DOHH2 (cell line): ENCODE measurements around the gene ARHGEF12.

ENCODE experiments used
- H3F3A ChIP-seq: fragments of 200-600 bp; sonication (generic), shearing (Covaris generic); 2 replicates; pipeline ENCODE4 v1.6.0; 2016; ENCODE audit warnings: antibody characterized with exemption, mild to moderate bottlenecking; ENCODE audit not compliant: control insufficient read depth, insufficient read depth
- H3K27ac ChIP-seq: fragments of 200-600 bp; sonication (generic); 2 replicates; pipeline ENCODE4 v1.5.1; 2014; ENCODE audit warnings: low read depth, mild to moderate bottlenecking, low read length, moderate library complexity
- H3K27me3 ChIP-seq: fragments of 200-600 bp; sonication (generic); 2 replicates; pipeline ENCODE4 v1.6.1; 2014; ENCODE audit warnings: mild to moderate bottlenecking, low read length, mixed read lengths; ENCODE audit not compliant: control insufficient read depth
- H3K36me3 ChIP-seq: fragments of 200-600 bp; sonication (generic); 2 replicates; pipeline ENCODE4 v1.6.1; 2014; ENCODE audit warnings: mild to moderate bottlenecking, low read length, moderate library complexity, mixed read lengths; ENCODE audit not compliant: control insufficient read depth
- H3K4me1 ChIP-seq: fragments of 200-600 bp; sonication (generic); 2 replicates; pipeline ENCODE4 v1.6.1; 2014; ENCODE audit warnings: mild to moderate bottlenecking, low read length, mixed read lengths; ENCODE audit not compliant: control insufficient read depth
- H3K4me2 ChIP-seq: fragments of 200-600 bp; sonication (generic); 2 replicates; pipeline ENCODE4 v1.6.0; 2014; ENCODE audit warnings: mild to moderate bottlenecking, low read length, moderate library complexity
- H3K4me3 ChIP-seq: fragments of 200-600 bp; sonication (generic); 2 replicates; pipeline ENCODE4 v1.5.1; 2014; ENCODE audit warnings: mild to moderate bottlenecking, low read length, mixed read lengths
- H3K79me2 ChIP-seq: fragments of 200-600 bp; sonication (generic); 2 replicates; pipeline ENCODE4 v1.6.1; 2014; ENCODE audit warnings: mild to moderate bottlenecking, low read length, mixed read lengths; ENCODE audit not compliant: control insufficient read depth
- H3K9me2 ChIP-seq: fragments of 200-600 bp; sonication (generic); replicated peaks from 2 replicates; pipeline ENCODE4 v1.6.1; 2014; ENCODE audit warnings: mild to moderate bottlenecking, low read length, mixed read lengths; ENCODE audit not compliant: control insufficient read depth
- H3K9me3 ChIP-seq: fragments of 200-600 bp; sonication (generic); 2 replicates; pipeline ENCODE4 v1.6.1; 2014; ENCODE audit warnings: antibody characterized with exemption, low read length, mixed read lengths; ENCODE audit not compliant: control insufficient read depth, insufficient read depth
- H4K20me1 ChIP-seq: fragments of 200-600 bp; sonication (generic); 2 replicates; pipeline ENCODE4 v1.6.0; 2014; ENCODE audit warnings: low read depth, mild to moderate bottlenecking, antibody characterized with exemption, low read length, moderate library complexity; ENCODE audit not compliant: control insufficient read depth, insufficient read depth
- CTCF ChIP-seq: fragments of 200-600 bp; sonication (generic); IDR thresholded peaks from one replicate; pipeline ENCODE4 v1.5.1; 2014; ENCODE audit warnings: antibody characterized with exemption, mild to moderate bottlenecking, low read depth, low read length; ENCODE audit not compliant: poor library complexity, severe bottlenecking
- EZH2phosphoT487 ChIP-seq: fragments of 200-600 bp; sonication (generic); IDR thresholded peaks from 2 replicates; pipeline ENCODE4 v1.6.1; 2017; ENCODE audit warnings: borderline replicate concordance, mild to moderate bottlenecking, antibody characterized with exemption, low read length, moderate library complexity, mixed read lengths

The ARHGEF12 gene

DNA sequence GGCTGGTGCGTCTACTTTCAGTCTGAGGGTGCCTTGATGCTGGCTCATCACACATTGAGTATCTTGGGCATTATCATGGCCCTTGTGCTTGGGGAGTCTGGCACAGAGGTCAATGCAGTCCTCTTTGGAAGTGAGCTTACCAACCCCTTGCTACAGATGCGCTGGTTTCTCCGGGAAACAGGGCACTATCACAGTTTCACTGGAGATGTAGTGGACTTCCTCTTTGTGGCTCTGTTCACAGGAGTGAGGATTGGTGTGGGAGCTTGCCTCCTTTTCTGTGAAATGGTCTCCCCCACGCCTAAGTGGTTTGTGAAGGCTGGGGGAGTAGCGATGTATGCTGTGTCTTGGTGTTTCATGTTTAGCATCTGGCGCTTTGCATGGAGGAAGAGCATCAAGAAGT is 6.2 kb upstream of the ARHGEF12 start:
- Histone ChIP-seq H3K27ac (no peak overlapping the region), H3K4me1 (peaks cover 24% of the 10 kb centered on the region)
- no peak for TF ChIP-seq EZH2phosphoT487
- no peak for TF ChIP-seq CTCF

DNA sequence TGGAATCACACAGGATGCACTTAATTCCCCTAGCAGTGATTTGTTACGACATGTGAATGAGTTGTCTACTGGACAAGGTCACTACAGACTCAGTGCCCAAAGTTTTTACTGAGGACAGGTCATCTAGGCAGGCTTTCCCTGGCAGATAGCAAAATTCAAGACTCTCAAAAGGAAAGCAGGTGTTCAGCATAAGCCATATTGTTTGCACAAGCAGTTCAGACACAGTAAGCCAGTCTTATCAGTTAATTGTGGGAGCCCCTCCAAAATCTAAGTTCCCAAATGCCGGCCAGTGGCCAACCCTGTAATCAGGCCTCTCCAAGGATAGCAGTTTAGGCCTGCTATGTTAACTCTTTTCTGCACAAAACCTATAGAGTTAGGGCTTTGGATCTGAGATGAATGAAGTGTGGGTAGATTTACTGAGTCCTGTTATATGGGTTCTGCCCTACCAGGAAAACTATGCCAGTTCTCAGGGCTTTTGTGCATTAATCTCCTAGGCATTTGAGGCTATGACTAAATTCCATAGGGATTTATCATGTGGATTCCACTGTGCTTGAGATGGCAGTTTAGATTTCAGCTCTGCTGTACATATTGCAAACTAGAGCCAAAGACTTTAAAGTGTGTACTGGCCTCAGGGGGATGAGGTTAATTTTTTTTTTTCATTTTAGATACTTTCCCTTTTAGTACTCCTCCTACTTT is 4.8 kb upstream of the ARHGEF12 start:
- H4K20me1 ChIP-seq: no peaks in the 10 kb centered on the region
- peaks cover 5% of the 10 kb centered on the region; the same call in 1 of the 2 replicates for H3K27me3 ChIP-seq
- H3K27ac ChIP-seq: no peak overlapping the region
- peaks cover 22% of the 10 kb centered on the region for H3K4me1 ChIP-seq
- H3K79me2 ChIP-seq: no peaks in the 10 kb centered on the region
- H3K36me3 ChIP-seq: no peaks in the 10 kb centered on the region
- H3K4me3 ChIP-seq: no peak overlapping the region
- no peaks in the 10 kb centered on the region for H3K9me3 ChIP-seq
- no peak overlapping the region for H3K4me2 ChIP-seq
- no peaks in the 10 kb centered on the region for H3K9me2 ChIP-seq
- peaks cover 13% of the 10 kb centered on the region for H3F3A ChIP-seq
- TF ChIP-seq CTCF: no peak

More for the DNA sequence above, 6.2 kb upstream of the ARHGEF12 start:
- Histone ChIP-seq H4K20me1 (no peaks in the 10 kb centered on the region), H3F3A (peaks cover 6% of the 10 kb centered on the region), H3K9me2 (no peaks in the 10 kb centered on the region), H3K27me3 (peaks cover 11% of the 10 kb centered on the region), H3K9me3 (no peaks in the 10 kb centered on the region), H3K4me3 (no peak overlapping the region), H3K36me3 (no peaks in the 10 kb centered on the region), H3K4me2 (no peak overlapping the region), H3K79me2 (no peaks in the 10 kb centered on the region)

DNA sequence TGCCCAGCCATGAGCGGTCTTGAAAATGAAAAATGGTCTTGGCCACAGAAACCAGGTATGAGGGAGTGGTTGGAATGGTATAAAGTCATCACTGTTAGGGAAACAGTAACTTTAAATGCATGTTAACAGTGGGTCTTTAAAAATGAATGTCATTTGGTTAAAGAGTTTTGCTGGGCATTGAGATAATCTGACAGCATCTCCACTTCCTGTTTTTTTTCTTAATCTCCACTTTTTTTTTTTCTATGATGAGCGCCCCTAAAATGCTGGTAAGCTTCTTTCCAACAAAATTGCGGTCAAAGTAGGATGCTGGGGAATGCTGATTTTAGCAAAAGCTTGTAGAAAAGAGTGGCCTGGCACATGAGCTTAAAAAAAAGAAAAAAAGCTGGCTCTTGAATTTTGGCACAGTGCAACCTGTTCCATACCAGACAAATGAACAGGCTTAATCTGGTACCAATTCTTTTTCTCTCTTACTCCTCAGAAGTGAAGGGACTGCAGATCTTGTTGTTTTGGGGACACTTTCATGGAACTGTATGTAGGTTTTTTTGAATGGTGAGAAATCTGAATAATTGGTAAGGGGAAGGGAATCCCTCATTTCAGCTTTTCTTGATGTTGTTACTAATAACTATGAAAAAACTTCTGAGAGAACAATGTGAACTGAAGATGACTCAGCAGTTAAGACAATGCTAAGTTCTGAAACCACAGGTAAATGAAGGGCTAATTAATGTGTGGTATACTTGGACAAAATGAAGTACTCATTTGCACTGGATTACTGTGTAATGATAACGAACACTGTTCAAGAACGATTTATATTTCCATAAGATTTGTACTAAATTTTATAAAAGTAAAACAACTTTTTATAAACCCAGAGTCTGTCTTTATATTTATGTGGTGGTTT is 3.1 kb upstream of the ARHGEF12 start:
- H3K27ac ChIP-seq: no peak overlapping the region
- no peak for TF ChIP-seq EZH2phosphoT487
- TF ChIP-seq CTCF: no peak

More for the DNA sequence above, 3.1 kb upstream of the ARHGEF12 start:
- Histone ChIP-seq H3K27me3 (peaks cover 14% of the 10 kb centered on the region; the same call in 1 of the 2 replicates), H3K4me1 (peaks cover 20% of the 10 kb centered on the region), H4K20me1 (peaks cover 9% of the 10 kb centered on the region; the same call in 1 of the 2 replicates), H3K79me2 (peaks cover 14% of the 10 kb centered on the region), H3K9me3 (no peaks in the 10 kb centered on the region), H3K36me3 (no peaks in the 10 kb centered on the region), H3K4me3 (no peak overlapping the region), H3F3A (peaks cover 9% of the 10 kb centered on the region), H3K9me2 (no peaks in the 10 kb centered on the region), H3K4me2 (no peak overlapping the region)
